NCI-H524 (cell line): ENCODE data around the gene BRPF3.
"Not testable (repeated sequence)": the region's sequence is repeated elsewhere in the genome, so short reads cannot be mapped to it uniquely, and the experiment has no call there.

Experiments
- DNase-seq, 2 experiments: peaks; one replicate each; lab custom pipeline; 2025; lab: John Stamatoyannopoulos, UW

The BRPF3 gene

GRCh38 chr6:36200998-36201596, 4.6 kb downstream of the BRPF3 start:
- DNase-seq = no peak

GRCh38 chr6:36201612-36202011, 5.1 kb downstream of the BRPF3 start:
- DNase-seq = no peak

- DNase-seq = no peak
These were observed 5.6 kb downstream of the BRPF3 start for GRCh38 chr6:36202101-36202500.

GRCh38 chr6:36204068-36204753, 7.7 kb downstream of the BRPF3 start:
- DNase-seq = no peak

- DNase-seq = no peak
These were observed 10.6 kb downstream of the BRPF3 start for GRCh38 chr6:36207155-36207554.

GRCh38 chr6:36209606-36210005, 13.1 kb downstream of the BRPF3 start:
- DNase-seq = no peak

- DNase-seq = no peak
These were observed 13.6 kb downstream of the BRPF3 start for GRCh38 chr6:36210182-36210581.

- DNase-seq = no peak
These were observed 14.5 kb downstream of the BRPF3 start for GRCh38 chr6:36210886-36211595.

- DNase-seq = no peak
These were observed 20.0 kb downstream of the BRPF3 start for GRCh38 chr6:36216559-36216958.

GRCh38 chr6:36217188-36217587, 20.6 kb downstream of the BRPF3 start:
- no peak for DNase-seq

GRCh38 chr6:36217946-36218345, 21.4 kb downstream of the BRPF3 start:
- no peak for DNase-seq

- not testable (repeated sequence) for DNase-seq
These were observed 22.0 kb downstream of the BRPF3 start for GRCh38 chr6:36218516-36218915.

GRCh38 chr6:36219081-36219480, 22.5 kb downstream of the BRPF3 start:
- no peak for DNase-seq

GRCh38 chr6:36220226-36220625, 23.7 kb downstream of the BRPF3 start:
- no peak for DNase-seq

GRCh38 chr6:36221674-36222073, 25.1 kb downstream of the BRPF3 start:
- DNase-seq = no peak

GRCh38 chr6:36222924-36223323, 26.4 kb downstream of the BRPF3 start:
- DNase-seq = no peak

- DNase-seq = no peak
These were observed 27.2 kb downstream of the BRPF3 start for GRCh38 chr6:36223706-36224105.

GRCh38 chr6:36224918-36225461, 28.4 kb downstream of the BRPF3 start:
- DNase-seq = no peak

GRCh38 chr6:36226438-36227047, 30.0 kb downstream of the BRPF3 start:
- DNase-seq = no peak

- DNase-seq = peak in 1 of 2 experiments; percentile 29
These were observed 31.1 kb downstream of the BRPF3 start for GRCh38 chr6:36227379-36228228.

- no peak for DNase-seq
These were observed 32.7 kb downstream of the BRPF3 start for GRCh38 chr6:36229223-36229622.

- DNase-seq = no peak
These were observed 33.8 kb downstream of the BRPF3 start for GRCh38 chr6:36230371-36230770.
